Activated T-helper 2 cell treated with anti-CD3 and anti-CD28 coated beads, Interferon-gamma antibody, Interleukin-2, Interleukin-4, amounts not matched to agents 10 μg/mL and 5 μg/mL and 100 μg/mL, durations not matched to agents 14 hours and 24 hours and 36 hours (primary cell): Measurements from ENCODE around the gene SNRPD1. TPM values are rescaled to one million over a fixed set of nuclear protein-coding genes. Genes with fewer than 3 reads are reported as not detected.
A peak's percentile ranks its signal among the peaks of the same experiment; 100 is the strongest.
"Not testable (repeated sequence)": the region's sequence is repeated elsewhere in the genome, so short reads cannot be mapped to it uniquely, and the experiment has no call there.

Experiments used
- DNase-seq: peaks from one replicate; pipeline ENCODE4 v3.0.0; 2021; ENCODE audit warnings: low spot score
- H3K27ac Mint-ChIP-seq: one replicate; pipeline ENCODE4 v1.8.0; 2021; ENCODE audit warnings: mixed read lengths
- H3K27me3 Mint-ChIP-seq: one replicate; pipeline ENCODE4 v1.8.0; 2021; ENCODE audit warnings: low read depth, mixed read lengths
- H3K36me3 Mint-ChIP-seq: one replicate; pipeline ENCODE4 v1.8.0; 2021; ENCODE audit warnings: low read depth, mixed read lengths
- H3K4me1 Mint-ChIP-seq: one replicate; pipeline ENCODE4 v1.8.0; 2021; ENCODE audit warnings: low read depth, mixed read lengths
- H3K4me3 Mint-ChIP-seq: one replicate; pipeline ENCODE4 v1.8.0; 2021; ENCODE audit warnings: low read depth, mild to moderate bottlenecking, moderate library complexity, mixed read lengths
- H3K9me3 Mint-ChIP-seq: one replicate; pipeline ENCODE4 v1.8.0; 2021; ENCODE audit warnings: mixed read lengths
- intact Hi-C: fragments of 100-400 bp; cut with micrococcal nuclease; formaldehyde crosslinking; loops from one replicate; pipeline ENCODE4 v1.15.1; 2023
- total RNA-seq: library from RNA; stranded (reverse); gene quantifications from 2 replicates; pipeline ENCODE4 v1.2.3, GENCODE V29; 2022

SNRPD1 gene
- 164 TPM in 2 replicates for total RNA-seq

- intact Hi-C loops, result loop anchor here (1.0 to 10.0 kb wide), 6 partner anchors 12 to 232 kb away; partner anchors contain the start of genes ABHD3, ESCO1 and MIB1
- peak within 1 kb of the TSS; percentile 99 for H3K27ac Mint-ChIP-seq
- peak within 1 kb of the TSS; percentile 98 for H3K4me3 Mint-ChIP-seq
- H3K9me3 Mint-ChIP-seq, result no peaks in the 10 kb centered on the region
- DNase-seq, result peak; percentile 88
- H3K27me3 Mint-ChIP-seq, result no peaks in the 10 kb centered on the region
- peaks cover 45% of the 10 kb centered on the region for H3K36me3 Mint-ChIP-seq
- H3K4me1 Mint-ChIP-seq, result peaks cover 19% of the 10 kb centered on the region
Measured at GRCh38 chr18:21612125-21613039, at the start of gene SNRPD1. SNRPD1 (plus strand) TSS chr18:21612314; CDS start chr18:21612430, 116 bp downstream.

- no peak for DNase-seq
- Mint-ChIP-seq H3K27ac (no peak overlapping the region), H3K4me1 (no peaks in the 10 kb centered on the region), H3K36me3 (peaks cover 72% of the 10 kb centered on the region), H3K4me3 (no peak overlapping the region), H3K27me3 (no peaks in the 10 kb centered on the region), H3K9me3 (no peaks in the 10 kb centered on the region)
- intact Hi-C loops, result no loop called here
Measured at GRCh38 chr18:21571772-21572171, 40.3 kb upstream of the SNRPD1 start.

- Mint-ChIP-seq H3K9me3 (no peaks in the 10 kb centered on the region), H3K36me3 (peaks cover 66% of the 10 kb centered on the region)
Measured at GRCh38 chr18:21575656-21576055, 36.5 kb upstream of the SNRPD1 start.

GRCh38 chr18:21584391-21584790 is 27.7 kb upstream of the SNRPD1 start:
- Mint-ChIP-seq H3K27ac (no peak overlapping the region), H3K9me3 (no peaks in the 10 kb centered on the region), H3K27me3 (no peaks in the 10 kb centered on the region), H3K4me1 (peaks cover 6% of the 10 kb centered on the region), H3K36me3 (peaks cover 19% of the 10 kb centered on the region), H3K4me3 (no peak overlapping the region)
- DNase-seq, result no peak
- intact Hi-C loops, result no loop called here

More at GRCh38 chr18:21575656-21576055, 36.5 kb upstream of the SNRPD1 start:
- Mint-ChIP-seq H3K27ac (no peak overlapping the region), H3K4me3 (no peak overlapping the region), H3K4me1 (no peaks in the 10 kb centered on the region), H3K27me3 (no peaks in the 10 kb centered on the region)
- no peak for DNase-seq
- intact Hi-C loops, result no loop called here

- Mint-ChIP-seq H3K36me3 (peaks cover 32% of the 10 kb centered on the region), H3K4me1 (peaks cover 14% of the 10 kb centered on the region)
- H3K4me3 Mint-ChIP-seq, H3K27me3 Mint-ChIP-seq, H3K27ac Mint-ChIP-seq, H3K9me3 Mint-ChIP-seq, intact Hi-C loops, DNase-seq: not testable (repeated sequence)
Measured at GRCh38 chr18:21592361-21592760, 19.8 kb upstream of the SNRPD1 start.

- H3K9me3 Mint-ChIP-seq, result peaks cover 3% of the 10 kb centered on the region
- peak overlapping the region; percentile 22 for H3K27ac Mint-ChIP-seq
- DNase-seq, result no peak
- intact Hi-C loops, result no loop called here
- H3K36me3 Mint-ChIP-seq, result peaks cover 32% of the 10 kb centered on the region
- no peaks in the 10 kb centered on the region for H3K27me3 Mint-ChIP-seq
- H3K4me1 Mint-ChIP-seq, result peaks cover 16% of the 10 kb centered on the region
- no peak overlapping the region for H3K4me3 Mint-ChIP-seq
Measured at GRCh38 chr18:21593540-21594257, 18.4 kb upstream of the SNRPD1 start.

GRCh38 chr18:21597620-21598019 is 14.5 kb upstream of the SNRPD1 start:
- intact Hi-C loops, result no loop called here
- Mint-ChIP-seq H3K4me3 (no peak overlapping the region), H3K4me1 (peaks cover 27% of the 10 kb centered on the region), H3K9me3 (peaks cover 3% of the 10 kb centered on the region), H3K27me3 (no peaks in the 10 kb centered on the region), H3K27ac (no peak overlapping the region), H3K36me3 (peaks cover 17% of the 10 kb centered on the region)
- DNase-seq, result no peak

GRCh38 chr18:21598726-21599584 is 13.2 kb upstream of the SNRPD1 start:
- intact Hi-C loops, result no loop called here
- DNase-seq, result no peak
- Mint-ChIP-seq H3K27ac (peak overlapping the region; percentile 84), H3K9me3 (peaks cover under 1% of the 10 kb centered on the region), H3K36me3 (peaks cover 12% of the 10 kb centered on the region), H3K4me1 (peaks cover 23% of the 10 kb centered on the region), H3K27me3 (no peaks in the 10 kb centered on the region), H3K4me3 (peak overlapping the region; percentile 98)

GRCh38 chr18:21599585-21600525 is 12.3 kb upstream of the SNRPD1 start:
- peaks cover 8% of the 10 kb centered on the region for H3K36me3 Mint-ChIP-seq
- intact Hi-C loops, result loop anchor here (1.0 to 5.0 kb wide), 5 partner anchors 12 to 489 kb away; partner anchors contain the start of genes MIB1, ROCK1 and SNRPD1
- H3K27me3 Mint-ChIP-seq, result no peaks in the 10 kb centered on the region
- no peaks in the 10 kb centered on the region for H3K9me3 Mint-ChIP-seq
- H3K27ac Mint-ChIP-seq, result peak overlapping the region; percentile 84
- peak overlapping the region; percentile 98 for H3K4me3 Mint-ChIP-seq
- peaks cover 22% of the 10 kb centered on the region for H3K4me1 Mint-ChIP-seq
- DNase-seq, result no peak

GRCh38 chr18:21600526-21601410 is 11.3 kb upstream of the SNRPD1 start, which contains the start of gene ESCO1:
ESCO1 (minus strand) TSS chr18:21600704; CDS start chr18:21574843, 25,861 bp downstream.
- H3K4me3 Mint-ChIP-seq, result peak within 1 kb of the TSS; percentile 98
- peak; percentile 95 for DNase-seq
- H3K4me1 Mint-ChIP-seq, result peaks cover 23% of the 10 kb centered on the region
- H3K36me3 Mint-ChIP-seq, result peaks cover 8% of the 10 kb centered on the region
- peak within 1 kb of the TSS; percentile 84 for H3K27ac Mint-ChIP-seq
- no peaks in the 10 kb centered on the region for H3K9me3 Mint-ChIP-seq
- intact Hi-C loops, result loop anchor here (1.0 to 5.0 kb wide), 5 partner anchors 12 to 490 kb away; partner anchors contain the start of genes MIB1, ROCK1 and SNRPD1
- peaks cover 3% of the 10 kb centered on the region for H3K27me3 Mint-ChIP-seq

GRCh38 chr18:21602299-21602587 is 9.9 kb upstream of the SNRPD1 start:
- Mint-ChIP-seq H3K9me3 (no peaks in the 10 kb centered on the region), H3K27me3 (peaks cover 3% of the 10 kb centered on the region), H3K4me1 (peaks cover 19% of the 10 kb centered on the region), H3K27ac (peak overlapping the region; percentile 46), H3K36me3 (peaks cover 4% of the 10 kb centered on the region), H3K4me3 (no peak overlapping the region)
- DNase-seq, result no peak
- intact Hi-C loops, result loop anchor here (5.0 kb wide), 1 partner anchor 110 kb away; no protein-coding TSS in a partner anchor
